ENCODE results near the gene RHBDF2. TPM values are rescaled to one million over a fixed set of nuclear protein-coding genes. Genes with fewer than 3 reads are reported as not detected.
"Not testable (repeated sequence)": the region's sequence is repeated elsewhere in the genome, so short reads cannot be mapped to it uniquely, and the experiment has no call there.

RHBDF2 gene
- total RNA-seq, 1 donor from 2014 or later, result 8.9 TPM

GRCh38 chr17:76538941-76539570 is 37.8 kb upstream of the RHBDF2 start:
- DNase-seq (ENCODE audit: low spot score), result no peak
- ATAC-seq, result no peak

DNA sequence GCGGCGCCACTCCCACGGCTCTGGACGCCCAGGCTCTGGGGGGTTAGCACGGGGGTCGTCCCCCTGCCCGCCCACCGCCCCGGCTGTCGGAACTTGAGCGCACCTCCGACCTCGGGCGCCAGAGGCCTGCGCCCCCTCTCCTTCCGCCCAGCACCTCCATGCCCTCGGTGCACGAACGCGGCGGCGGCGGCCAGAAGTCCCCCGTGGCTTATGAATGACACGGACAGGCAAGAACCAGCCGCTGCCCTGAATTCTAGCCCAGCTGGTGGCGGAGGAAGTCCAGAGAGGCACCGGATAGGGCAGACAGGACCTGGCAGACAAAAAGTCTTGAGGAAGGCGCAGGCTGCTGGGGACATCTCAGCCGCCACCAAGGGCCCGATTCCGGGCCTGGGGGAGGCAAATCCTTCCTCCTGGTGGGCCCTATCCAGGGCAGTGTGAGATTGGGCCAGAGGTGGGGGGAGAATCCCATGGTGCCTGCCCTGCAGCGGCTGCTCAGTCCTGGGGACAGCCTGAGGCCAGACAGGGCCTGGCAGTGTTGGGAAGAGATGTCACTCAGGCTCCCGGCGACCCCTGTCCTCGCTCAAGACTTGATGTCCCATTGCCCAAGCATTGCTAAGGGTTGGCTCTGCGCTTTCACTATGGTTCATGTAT is 37.2 kb upstream of the RHBDF2 start:
- ATAC-seq, result no peak
- no peak for DNase-seq (ENCODE audit: low spot score)

- ATAC-seq, result no peak
- DNase-seq (ENCODE audit: low spot score), result no peak
These were observed 36.5 kb upstream of the RHBDF2 start, which contains the start of gene CYGB for GRCh38 chr17:76537578-76538280. Gene CYGB (minus strand): TSS chr17:76537709. CDS start chr17:76537542, 167 bp downstream.

- DNase-seq (ENCODE audit: low spot score) (no peak), ATAC-seq (peak; percentile 9)
These were observed 36.0 kb upstream of the RHBDF2 start for GRCh38 chr17:76537288-76537577.

- ATAC-seq (no peak), DNase-seq (ENCODE audit: low spot score) (no peak)
These were observed 35.5 kb upstream of the RHBDF2 start for GRCh38 chr17:76536511-76537287.

DNA sequence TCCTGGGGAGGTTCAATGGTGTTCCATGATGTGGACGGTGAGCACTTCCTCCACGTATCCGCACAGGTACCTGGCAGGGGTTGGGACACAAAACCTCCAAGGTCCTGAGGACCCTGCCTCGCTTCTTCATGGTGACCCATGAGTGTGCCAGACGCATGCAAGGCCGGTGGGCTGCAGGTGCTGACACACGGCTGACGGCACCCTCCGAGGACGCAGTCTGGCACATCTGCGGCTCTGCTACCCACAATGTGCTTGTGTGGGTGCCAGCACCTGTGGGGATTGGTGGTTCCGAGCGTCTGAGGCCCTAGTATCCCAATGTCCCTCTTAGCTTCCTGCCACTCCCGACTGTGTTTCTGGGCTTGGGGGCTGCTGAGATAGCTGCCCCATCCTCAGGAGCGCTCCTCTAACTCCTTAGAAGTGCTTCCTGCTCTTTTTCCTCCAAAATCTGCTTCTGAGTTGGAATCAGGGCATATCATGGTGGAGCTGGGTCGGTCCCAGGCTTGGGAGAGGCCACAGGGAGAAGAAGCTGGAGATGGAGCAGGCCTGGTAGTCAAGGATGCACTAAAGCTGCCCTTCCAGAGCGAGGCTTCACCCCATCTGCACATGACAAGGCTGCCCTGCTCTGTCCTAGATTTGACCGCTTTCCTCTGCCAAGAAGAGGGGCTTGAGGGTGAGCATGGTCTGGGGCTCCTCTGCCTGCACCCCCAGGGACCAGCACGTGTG is 34.7 kb upstream of the RHBDF2 start:
- ATAC-seq, result no peak
- DNase-seq (ENCODE audit: low spot score), result no peak

DNA sequence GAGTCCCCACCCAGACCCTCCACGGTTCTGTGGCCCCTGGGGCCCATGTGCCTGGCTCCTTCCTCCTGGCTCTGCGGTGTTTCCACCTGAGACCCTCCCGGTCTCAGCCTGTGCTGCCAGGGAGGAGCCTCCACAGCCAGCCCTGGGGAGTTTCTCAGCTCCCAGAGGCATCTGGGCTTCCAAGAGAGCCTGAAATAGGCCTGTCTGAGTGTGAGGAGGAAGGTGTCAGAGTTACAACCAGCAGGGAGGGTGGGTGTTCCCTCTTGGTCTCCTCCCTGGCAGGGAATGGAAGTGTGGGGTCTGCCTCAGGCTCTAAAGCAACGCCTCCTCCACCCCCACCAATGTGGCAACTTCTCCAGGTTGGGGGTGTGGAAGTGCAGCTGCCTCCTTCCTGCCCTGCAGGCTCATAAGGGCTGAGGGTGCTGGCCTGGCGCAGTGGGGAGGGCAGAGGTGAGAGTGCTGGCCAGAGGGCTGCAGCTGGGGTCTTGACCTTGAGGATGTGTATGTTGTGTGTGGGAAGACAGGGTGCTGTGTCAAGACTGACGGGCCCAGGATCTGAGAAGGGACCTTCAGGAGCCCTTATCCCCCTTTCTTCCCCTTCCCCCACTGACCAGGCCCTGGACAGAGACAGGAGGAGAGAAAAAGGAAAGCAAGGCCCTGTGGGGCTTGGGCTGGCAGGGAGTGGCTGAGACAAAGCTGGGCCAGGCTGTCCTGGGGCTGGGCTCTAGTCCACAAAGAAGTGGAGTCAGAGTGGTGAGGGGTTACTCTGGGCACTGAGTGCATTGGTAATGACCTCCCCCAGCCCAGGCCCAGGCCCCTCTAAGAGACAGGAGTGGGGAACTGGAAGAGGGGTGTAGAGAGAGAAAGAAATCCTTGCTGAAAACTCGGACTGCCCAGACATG is 33.9 kb upstream of the RHBDF2 start:
- no peak for DNase-seq (ENCODE audit: low spot score)
- ATAC-seq, result no peak

DNA sequence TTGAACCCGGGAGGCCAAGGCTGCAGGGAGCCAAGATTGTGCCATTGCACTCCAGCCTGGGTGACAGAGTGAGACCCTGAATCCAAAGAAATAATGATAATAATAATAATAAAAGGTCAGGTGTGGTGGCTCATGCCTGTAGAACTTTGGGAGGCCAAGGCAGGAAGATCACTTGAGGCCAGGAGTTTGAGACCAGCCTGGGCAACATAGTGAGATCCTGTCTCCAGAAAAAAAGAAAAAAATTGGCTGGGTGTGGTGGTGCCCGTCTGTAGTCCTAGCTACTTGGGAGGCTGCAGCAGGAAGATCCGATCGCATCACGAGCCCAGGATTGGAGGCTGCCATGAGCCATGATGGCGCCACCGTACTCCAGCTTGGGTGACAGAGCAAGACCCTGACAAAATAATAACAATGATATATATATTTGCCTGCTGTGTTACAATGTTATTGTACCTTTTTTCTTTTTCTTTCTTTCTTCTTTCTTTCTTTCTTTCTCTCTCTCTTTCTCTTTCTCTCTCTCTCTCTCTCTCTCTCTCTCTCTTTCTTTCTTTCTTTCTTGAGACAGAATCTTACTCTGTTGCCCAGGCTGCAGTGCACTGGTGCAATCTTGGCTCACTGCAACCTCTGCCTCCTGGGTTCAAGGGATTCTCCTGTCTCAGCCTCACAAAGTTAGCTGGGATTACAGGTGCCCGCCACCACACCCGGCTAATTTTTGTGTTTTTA is 32.6 kb upstream of the RHBDF2 start:
- DNase-seq (ENCODE audit: low spot score); ATAC-seq: not testable (repeated sequence)

DNA sequence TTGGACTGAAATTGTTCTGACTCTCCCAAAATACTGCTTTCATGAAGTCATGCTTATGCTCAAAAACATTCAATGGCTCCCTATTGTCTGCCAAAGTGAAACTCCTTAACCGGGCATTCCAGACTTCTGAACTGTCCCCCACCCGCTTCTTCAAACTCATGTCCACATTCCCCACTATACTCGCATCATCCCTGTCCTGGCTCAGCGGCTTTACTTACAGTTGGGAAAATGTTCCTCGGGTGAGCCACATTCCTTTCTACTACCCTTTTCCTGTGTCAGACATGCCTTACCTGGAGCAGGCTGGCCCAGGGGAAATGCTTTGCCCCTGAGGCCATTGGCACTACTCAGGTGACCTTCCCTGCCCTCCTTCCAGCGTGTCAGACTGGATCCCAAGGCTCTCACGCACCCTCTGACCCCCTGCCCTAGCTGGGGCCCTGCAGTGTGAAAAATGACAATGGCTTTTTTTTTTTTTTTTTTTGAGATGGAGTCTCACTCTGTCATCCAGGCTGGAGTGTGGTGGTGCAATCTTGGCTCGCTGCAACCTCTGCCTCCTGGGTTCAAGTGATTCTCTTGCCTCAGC is 30.9 kb upstream of the RHBDF2 start:
- DNase-seq (ENCODE audit: low spot score) (no peak), ATAC-seq (no peak)

DNA sequence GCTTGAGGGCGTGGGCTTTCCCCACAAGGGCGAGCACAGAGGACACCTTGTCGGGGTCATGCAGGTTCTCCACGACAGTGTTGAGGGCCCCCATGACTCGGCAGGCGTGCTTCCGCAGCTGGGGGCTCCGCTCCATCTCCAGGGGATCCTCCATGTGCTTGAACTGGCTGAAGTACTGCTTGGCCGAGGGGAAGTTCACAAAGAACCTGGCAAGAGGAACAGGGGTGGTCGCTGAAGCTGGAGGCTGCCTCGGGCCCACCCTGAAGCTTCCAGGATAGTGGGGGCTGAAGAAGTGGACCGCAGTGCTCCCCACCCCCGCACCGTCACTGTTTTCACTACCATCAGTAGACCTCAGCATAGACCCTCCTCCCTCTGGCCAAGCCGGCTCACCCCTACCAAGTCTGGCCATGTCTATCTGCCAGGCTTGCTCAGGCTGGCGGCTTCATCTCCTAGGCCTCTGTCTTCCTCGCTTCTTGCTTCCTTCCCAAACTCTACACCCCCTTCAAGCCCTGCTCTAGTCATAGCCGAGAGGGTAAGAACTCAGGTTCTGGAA is 30.3 kb upstream of the RHBDF2 start:
- ATAC-seq (no peak), DNase-seq (ENCODE audit: low spot score) (no peak)

- DNase-seq (ENCODE audit: low spot score), result no peak
- no peak for ATAC-seq
These were observed 29.7 kb upstream of the RHBDF2 start for GRCh38 chr17:76530811-76531485.

DNA sequence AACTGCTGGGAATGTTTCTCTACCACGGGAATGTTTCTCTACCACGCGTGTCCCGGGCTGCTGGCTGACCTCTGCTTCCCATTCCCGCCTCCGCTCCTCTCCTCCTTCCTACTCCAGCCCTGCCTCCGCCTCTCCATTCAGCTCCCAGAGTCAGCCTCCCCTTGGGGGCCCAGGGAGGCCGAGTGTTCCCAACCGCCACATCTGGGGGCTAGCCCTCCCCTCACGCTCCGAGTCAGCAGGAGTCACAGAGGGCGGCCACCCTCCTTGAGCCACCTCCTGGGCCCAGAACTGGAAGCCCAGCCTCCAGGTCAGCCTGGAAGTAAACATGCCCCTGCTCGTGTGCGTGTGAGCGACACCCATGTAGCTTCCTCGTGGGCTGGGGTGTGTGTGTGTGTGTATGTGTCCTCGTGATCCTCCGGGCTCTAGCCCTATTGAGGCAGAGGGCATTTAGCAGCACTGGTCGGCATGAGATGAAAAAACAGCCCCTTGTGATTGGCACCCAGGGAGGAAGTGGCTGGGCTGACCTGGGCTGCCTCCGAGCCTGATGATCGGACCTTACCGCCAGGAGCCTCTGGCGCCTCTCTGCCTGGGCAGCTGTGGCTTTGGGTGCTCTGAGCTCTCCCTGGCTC is 29.0 kb upstream of the RHBDF2 start:
- peak; percentile 17 for ATAC-seq
- DNase-seq (ENCODE audit: low spot score), result no peak

DNA sequence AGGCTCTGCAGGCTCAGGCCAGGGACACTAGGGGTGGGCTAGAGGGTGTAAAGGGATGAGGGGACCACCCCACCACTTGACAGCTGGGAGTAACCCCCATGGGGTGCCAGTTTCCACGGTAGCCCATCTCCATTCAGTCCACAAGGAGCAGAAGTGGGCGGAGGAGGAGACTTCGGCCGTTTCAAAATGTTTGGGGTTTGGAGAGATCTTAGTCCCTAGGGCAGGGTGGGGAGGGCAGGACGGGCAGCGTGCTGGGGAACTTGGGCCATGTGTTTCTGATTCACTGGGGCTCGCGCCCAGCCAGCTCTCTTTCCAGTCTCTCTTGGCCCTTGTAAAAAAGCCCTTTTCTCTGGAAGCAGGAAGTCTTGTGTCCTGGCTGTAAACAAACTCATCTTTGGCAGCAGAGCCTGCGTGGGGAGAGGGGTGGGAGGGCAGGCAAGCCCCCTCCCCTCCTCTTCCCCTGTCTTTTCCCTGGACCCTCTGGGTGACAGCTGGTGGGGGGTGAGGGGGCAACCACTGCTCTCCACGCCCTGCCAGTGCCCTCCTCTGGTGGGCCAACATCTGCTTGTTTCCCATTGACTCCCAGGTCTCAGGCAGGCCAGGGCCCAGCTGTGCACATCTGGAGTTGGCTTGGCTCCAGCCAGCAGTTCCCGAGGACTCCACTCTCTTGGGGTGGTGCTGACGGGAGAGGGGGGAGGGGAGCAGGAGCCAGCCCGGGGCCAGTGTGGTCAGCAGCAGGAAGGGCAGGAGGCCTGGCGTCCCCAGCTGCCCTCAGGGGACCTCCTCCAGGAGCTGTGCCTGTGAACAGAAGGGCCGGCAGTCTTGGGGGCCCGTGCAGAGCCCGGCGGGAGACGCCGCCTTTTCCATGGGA is 28.2 kb upstream of the RHBDF2 start:
- DNase-seq (ENCODE audit: low spot score), result peak; percentile 60
- peak; percentile 53 for ATAC-seq

- ATAC-seq, result no peak
- DNase-seq (ENCODE audit: low spot score), result no peak
These were observed 27.5 kb upstream of the RHBDF2 start for GRCh38 chr17:76528528-76529223.

GRCh38 chr17:76528156-76528527 is 26.9 kb upstream of the RHBDF2 start:
- no peak for ATAC-seq
- DNase-seq (ENCODE audit: low spot score), result no peak

Measured in left lobe of liver (tissue), 2 donors.